Measurements from ENCODE around the gene SLC34A2.
"Not testable (repeated sequence)": the region's sequence is repeated elsewhere in the genome, so short reads cannot be mapped to it uniquely, and the experiment has no call there.

SLC34A2 gene, protein sequence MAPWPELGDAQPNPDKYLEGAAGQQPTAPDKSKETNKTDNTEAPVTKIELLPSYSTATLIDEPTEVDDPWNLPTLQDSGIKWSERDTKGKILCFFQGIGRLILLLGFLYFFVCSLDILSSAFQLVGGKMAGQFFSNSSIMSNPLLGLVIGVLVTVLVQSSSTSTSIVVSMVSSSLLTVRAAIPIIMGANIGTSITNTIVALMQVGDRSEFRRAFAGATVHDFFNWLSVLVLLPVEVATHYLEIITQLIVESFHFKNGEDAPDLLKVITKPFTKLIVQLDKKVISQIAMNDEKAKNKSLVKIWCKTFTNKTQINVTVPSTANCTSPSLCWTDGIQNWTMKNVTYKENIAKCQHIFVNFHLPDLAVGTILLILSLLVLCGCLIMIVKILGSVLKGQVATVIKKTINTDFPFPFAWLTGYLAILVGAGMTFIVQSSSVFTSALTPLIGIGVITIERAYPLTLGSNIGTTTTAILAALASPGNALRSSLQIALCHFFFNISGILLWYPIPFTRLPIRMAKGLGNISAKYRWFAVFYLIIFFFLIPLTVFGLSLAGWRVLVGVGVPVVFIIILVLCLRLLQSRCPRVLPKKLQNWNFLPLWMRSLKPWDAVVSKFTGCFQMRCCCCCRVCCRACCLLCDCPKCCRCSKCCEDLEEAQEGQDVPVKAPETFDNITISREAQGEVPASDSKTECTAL

DNA sequence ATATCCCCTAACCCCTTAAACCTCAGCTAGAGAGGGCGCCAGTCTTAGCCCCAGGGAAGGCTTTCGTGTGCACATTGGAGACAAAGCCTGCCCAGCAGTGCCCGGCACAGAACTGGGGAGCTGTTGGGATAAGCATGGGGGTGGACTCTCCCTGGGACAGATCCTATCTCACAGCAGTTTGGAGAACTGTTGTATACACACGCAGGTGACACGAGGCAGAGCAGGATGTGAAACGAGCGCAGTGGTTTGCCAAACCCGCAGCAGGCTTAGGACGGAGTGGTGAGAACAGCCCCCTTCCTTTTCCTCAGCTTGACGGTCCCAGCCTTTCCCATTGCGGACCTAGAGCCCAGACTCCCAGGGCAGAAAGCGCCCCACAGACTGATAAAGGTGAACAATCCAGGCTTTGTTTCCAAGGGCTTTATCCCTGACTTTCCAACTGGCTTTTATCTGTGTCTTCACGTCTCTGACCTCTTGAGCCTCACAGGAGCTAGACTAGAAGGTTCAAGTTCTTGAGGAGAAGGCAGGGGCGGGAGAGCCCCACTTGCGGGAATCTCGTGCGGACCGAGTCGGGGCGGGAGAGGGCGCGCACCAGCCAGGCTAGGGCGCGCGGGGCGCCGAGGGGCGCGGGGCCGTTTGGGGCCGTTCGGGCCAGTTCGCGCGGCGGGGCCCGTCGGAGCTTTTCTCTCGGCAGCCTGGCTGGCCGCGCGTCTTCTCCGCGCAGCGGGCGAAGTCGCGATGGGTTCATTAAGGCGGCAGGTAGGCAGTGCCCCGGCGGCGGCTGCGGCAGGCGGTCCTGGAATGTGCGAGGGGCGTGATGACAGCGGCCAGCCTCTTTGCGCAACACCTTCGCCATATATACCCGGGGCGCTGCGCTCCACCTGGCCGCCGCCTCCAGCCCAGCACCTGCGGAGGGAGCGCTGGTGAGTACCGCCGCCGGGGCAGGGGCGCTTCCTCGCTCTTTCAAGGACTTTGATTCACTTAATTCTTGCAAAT, at the start of gene SLC34A2:
TSS of gene SLC34A2 (plus strand) at position 881 of the 993 bp plus-strand sequence. CDS start 6,650 bp downstream, outside the sequence.
- no peak for DNase-seq (ENCODE audit: low read depth in 2 of 2)

DNA sequence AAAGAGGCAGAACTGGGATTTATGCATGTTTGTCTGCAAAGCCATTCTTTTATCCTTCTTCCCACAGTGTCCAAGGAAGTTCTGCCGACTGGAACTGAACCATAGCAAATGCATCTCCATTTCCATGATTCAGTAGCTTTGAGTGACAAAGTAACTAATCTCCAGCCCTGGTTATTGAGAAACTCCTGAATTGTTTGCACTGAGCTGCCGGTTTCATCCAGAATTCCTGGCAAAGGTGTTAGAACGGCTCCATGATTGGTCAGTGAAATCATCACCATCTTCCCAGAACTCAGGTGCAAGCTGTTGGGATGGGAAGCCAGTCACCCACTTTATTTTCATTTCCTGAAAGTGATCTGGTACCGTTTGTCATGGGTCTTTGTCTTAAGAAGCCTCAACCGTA, 47.0 kb upstream of the SLC34A2 start:
- no peak for DNase-seq (ENCODE audit: low read depth in 2 of 2)

DNA sequence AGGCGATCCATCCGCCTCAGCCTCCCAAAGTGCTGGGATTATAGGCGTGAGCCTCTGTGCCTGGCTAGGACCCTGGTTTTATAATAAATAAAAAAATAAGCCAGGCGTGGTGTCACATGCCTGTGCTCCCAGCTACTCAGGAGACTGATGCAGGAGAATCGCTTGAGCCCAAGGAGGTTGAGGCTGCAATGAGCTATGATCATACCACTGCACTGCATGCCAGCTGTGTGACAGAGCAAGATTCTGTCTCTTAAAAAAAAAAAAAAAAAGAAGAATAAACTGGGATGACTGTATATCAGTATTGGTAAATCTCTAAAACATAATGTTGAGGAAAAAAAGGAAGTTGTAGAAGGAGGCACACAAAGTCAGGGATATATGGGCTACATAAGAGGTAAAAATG, 45.7 kb upstream of the SLC34A2 start:
- no peak for DNase-seq (ENCODE audit: low read depth in 2 of 2)

DNA sequence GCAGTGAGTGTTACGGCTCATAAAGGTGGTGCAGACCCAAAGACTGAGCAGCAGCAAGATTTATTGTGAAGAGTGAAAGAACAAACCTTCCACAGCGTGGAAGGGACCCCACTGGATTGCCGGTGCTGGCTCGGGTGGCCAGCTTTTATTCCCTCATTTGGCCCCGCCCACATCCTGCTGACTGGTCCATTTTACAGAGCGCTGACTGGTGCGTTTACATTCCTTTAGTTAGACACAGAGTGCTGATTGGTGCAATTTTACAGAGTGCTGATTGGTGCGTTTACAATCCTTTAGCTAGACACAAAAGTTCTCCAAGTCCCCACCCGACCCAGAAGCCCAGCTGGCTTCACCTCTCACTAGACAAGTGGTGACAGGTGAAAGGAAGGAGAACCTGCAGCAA, 42.0 kb upstream of the SLC34A2 start:
- DNase-seq (ENCODE audit: low read depth in 2 of 2) = not testable (repeated sequence)

DNA sequence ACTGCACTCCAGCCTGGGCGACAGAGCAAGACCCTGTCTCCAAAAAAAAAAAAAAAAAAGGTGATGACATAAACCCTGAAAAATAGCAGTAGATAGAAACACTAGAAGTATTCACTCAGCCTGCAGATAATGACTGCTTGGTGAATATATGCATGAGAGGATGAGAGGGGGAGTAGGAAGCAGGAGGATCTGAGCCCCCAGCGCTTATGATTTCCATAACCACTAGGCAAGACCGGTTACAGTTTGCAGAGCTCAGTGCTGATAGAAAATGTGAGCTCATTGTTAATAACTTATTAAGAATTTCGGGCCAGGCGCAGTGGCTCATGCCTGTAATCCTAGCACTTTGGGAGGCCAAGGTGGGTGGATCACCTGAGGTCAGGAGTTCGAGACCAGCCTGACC, 40.8 kb upstream of the SLC34A2 start:
- DNase-seq (ENCODE audit: low read depth in 2 of 2) = no peak

DNA sequence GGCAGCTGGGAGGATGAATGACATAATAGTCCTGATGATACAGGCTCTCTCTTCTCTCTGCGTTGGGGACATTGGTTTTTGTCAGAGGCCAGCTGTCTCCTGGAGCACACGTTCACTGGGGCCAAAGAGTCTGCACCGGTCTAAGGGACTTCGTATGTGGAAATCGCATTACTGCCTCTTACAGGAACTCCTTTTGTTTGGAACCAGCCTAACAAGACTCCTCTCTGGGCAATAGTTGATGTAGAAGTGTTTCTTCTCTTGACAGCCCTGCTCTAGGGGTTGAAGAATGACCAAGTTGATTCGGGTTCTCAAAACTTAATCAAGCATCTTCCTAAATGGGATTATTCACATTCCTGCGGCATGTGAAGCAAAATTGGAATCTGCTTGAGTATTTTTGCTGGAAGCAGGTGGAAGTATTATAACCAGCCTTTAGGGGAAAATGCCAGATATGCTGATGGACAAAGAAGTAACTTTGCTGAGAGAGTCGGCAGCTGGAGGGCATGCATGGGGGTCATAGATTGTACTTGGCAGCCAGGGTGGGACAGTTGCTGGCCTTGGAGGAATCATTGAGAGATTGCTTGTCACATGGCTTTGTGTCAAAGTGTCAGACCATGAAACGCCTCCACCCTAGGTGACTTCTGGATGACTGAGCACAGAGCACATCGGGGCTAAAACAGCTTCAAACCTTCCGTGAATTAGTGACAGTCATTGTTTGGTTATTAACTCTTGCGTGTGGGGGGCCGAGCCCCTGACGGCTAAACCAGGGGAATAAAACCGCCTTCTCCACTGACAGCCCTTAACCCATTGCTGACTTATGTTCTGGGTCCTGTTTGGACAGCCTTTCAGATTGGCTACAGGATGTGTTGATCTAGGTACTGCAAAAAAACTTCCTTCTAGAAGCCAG, 34.4 kb upstream of the SLC34A2 start:
- DNase-seq (ENCODE audit: low read depth in 2 of 2) = no peak

DNA sequence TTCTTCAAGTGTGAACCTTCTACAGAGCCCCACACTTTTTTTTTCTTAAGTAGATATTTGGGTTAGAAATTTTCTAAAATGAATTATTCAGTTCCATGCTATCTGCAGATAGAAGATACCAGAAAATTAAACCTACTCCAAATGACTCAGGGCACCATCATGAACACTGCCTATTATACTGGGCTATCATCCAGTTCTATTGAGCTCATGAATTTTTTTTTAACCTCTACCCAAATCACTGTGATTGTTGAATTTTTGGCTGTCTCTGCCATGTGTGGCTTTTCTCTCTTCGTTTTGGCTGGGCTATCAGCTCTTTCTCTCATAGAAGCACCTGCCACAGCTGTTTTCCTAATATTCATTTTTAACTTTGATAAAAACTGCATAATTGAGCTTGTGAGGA, 31.0 kb upstream of the SLC34A2 start:
- DNase-seq (ENCODE audit: low read depth in 2 of 2) = no peak

DNA sequence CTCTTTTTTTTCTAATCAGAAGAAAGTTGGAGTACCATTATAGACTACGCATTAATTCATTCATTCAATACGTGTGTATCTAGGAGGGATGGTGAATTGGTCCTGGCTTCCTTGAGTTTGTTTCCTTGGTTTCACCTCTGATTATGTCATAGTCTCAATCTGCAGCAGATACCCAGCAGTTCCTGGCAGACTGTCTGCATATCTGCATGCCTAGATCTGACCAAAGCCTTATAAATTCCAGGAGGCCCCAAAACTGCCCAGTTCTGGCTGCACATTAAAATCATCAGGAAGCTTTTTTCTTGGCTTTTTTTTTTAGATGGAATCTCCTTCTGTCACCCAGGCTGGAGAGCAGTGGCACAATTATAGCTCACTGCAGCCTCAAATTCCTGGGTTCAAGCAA, 27.2 kb upstream of the SLC34A2 start:
- DNase-seq (ENCODE audit: low read depth in 2 of 2) = no peak

DNA sequence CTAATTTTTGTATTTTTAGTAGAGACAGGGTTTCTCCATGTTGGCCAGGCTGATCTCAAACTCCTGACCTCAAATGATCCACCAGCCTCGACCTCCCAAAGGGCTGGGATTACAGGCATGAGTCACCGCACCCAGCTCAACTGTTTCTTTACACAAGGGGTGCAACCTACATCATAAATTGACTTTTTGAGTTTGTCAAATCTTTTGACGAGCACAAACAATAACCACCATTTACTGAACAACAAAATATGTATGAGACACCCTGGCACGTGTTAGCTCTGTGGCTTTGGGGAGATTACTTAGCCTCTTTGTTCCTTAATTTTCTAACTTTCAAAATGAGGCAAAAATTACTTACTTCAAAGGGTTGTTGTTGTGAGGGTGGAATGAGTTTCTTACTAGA, 23.5 kb upstream of the SLC34A2 start:
- DNase-seq (ENCODE audit: low read depth in 2 of 2) = no peak

DNA sequence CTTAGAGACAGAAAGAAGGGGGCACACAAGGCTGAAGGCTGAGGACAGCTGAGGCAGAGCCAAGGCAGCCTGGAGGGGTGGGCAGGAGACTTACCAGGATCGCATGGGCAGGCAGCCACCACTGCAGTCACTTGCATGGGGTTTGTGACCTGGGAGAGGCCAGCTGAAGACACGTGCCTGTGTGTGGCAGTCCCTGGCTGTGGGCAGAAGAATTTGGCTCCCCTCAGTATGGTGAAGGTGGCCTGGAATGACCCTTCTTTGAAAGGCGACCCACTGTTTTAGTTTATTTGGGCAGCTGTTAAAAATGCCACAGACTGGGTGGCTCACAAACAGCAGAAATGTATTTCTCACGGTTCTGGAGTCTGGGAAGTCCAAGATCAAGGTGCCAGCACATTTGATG, 22.1 kb upstream of the SLC34A2 start:
- DNase-seq (ENCODE audit: low read depth in 2 of 2) = no peak

DNA sequence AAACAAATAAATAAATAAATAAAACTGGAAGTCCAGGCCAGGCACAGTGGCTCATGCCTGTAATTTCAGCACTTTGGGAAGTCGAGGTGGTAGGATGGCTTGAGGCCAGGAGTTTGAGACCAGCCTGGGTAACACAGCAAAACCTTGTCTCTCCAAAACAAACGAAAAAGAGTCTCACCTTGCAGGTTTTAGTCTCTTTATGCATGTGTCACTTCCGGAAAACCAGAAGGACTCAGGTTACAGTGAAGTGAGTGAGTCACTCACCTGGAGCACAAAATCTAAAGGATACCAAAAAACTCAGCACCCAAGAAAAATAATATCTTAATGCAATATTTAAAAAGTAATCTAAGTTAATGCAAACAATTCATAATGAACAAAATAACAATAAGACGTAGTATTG, 20.1 kb upstream of the SLC34A2 start:
- DNase-seq (ENCODE audit: low read depth in 2 of 2) = no peak

DNA sequence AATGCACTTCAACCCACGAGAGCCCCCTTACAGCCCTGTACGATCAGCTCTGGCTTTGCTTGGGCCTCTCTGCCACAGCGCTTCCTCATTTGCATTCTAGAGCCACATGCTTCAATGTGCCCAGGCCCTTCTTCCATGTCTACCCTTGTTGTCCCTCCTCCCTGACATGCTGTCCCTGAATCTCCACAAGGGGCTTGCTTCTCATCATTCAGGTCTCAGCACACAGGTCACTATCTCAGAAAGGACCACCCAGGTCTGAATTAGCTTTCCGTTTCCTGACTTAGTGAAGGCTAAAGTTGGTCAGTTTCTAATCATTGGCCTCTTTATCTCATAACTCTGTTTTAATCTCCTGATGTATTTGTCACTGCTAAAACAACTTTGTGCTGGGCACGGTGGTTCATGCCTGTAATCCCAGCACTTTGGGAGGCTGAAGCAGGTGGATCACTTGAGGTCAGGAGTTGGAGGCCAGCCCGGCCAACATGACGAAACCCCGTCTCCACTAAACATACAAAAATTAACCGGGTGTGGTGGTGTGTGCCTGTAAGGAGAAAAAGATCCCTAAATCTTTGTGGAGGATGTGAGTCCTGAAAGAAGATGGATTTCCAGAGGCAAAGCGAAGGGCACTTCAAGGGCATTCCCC, 17.9 kb upstream of the SLC34A2 start:
- DNase-seq (ENCODE audit: low read depth in 2 of 2) = no peak

DNA sequence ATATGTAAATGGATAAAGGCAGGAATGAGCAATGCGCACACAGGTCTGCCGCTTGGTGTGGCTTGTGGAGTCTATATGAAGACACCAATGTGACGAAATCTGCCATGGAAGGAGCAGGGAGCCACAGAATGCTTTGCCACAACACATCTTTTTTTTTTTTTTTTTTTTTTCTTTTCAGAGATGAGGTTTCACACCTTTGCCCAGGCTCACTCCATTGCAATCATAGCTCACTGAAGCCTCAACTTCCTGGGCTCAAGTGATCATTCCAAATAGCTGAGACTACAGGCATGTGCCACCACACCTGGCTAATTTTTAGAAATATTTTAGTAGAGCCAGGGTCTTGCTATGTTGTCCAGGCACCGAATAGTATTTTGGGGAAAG, 17.4 kb upstream of the SLC34A2 start:
- DNase-seq (ENCODE audit: low read depth in 2 of 2) = no peak

DNA sequence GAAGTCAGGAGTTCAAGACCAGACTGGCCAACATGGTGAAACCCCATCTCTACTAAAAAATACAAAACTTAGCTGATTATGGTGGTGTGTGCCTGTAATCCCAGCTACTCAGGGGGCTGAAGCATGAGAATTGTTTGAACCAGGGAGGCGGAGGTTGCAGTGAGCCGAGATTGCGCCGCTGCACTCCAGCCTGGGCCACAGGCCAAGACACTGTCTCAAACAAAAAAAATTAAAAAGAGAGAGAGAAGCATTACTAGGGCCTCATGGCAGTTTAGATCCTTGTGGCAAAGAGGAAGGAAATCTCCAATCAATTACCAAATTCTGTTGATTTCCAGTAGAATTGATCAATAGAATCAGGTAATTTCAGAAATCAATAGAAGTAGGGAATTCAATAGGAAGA, 16.8 kb upstream of the SLC34A2 start:
- DNase-seq (ENCODE audit: low read depth in 2 of 2) = no peak

DNA sequence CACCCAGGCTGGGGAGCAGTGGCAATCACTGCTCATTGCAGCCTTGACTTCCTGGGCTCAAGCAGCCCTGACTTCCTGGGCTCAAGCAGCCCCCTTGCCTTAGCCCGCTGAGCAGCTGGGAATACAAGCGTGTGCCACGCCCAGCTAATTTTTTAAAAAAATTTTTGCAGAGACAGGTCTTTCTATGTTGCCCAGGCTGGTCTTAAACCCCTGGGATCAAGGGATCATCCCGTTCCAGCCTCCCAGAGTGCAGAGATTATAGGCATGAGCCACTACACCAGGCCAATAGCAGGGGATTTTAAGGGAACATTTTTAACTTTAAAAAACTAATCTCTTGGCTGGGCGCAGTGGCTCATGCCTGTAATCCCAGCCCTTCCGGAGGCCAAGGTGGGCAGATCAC, 5.3 kb upstream of the SLC34A2 start:
- no peak for DNase-seq (ENCODE audit: low read depth in 2 of 2)

DNA sequence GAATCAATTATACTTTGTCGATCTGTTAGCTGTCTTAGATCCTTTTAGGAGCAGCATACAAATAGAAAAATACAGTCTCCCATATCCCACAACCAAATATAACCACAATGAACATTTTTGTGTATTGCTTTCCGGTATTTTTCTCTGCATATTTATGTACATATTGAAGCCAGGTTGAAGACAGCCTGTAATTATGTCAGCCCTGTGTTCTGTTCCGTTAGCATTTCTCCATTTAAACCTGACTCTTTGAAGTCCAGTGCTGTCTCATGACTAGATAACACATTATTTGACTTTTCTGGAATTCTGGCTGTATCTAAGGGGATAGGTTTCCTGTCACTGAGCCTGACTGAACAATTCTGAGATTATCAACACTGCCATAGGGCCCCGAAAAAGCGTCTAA, 4.0 kb upstream of the SLC34A2 start:
- DNase-seq (ENCODE audit: low read depth in 2 of 2) = no peak

DNA sequence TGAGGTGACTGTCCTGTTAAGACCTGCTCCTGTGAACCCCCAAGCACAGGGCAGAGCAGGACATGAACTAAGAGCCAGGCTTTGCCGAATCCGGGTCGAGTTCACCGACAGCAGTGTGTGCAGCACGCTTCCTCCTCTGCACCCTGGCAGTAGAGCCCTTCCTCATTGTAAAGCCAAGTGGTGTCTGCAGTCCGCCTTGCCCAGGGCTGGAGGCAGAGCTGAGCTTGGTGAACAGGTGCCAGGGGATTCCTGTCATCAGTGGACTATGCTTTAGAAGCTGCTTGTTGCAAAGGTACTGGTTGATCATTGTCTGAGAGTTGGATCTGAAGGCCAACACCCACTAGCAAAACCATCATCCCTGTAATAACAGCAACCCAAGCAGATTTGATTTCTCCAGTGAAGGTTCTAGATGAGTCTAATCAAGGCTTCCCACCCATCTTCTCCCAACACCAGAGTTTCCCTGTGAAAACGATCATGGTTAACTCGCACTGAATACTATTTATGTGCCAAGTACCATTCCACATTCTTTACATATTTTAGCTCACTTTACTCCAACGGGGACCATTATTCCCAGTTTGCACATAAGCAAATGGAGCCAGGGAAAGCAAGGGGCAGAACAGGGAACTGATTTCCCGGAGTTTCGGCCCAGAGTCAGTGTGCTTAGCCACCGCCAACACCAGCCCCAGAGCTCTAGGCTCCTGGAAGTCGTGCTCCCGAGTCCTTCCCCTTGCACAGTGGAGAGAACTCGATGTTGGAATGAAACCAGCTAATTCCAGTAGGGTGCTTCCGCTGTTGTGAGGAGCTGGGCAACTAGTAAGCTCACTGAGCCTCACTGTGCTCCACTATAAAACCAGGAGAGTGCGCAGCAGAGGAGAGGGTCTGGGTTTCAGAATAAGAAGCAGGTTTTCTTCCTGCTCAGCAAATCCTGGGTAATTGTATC, 1.4 kb upstream of the SLC34A2 start:
- DNase-seq (ENCODE audit: low read depth in 2 of 2) = no peak

DNA sequence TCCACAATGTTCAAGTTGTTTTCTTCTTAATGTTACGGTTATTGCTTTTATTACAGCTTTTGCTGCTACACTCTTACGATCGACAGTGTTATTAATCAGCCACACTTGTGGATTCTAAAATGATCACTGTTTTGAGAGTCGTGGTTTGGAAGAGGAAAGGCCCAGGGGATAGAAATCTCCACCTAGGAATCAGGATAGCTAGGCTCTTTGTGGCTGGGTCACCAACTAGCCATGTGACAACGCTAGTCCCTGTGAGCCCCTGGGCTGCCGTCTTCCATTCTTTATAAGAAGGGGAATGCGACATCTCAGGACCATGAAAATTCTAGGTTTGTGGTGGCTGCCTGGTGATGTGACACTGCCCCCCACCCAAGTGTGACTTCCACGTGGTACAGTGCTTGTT, 380 bp downstream of the SLC34A2 start:
- DNase-seq (ENCODE audit: low read depth in 2 of 2) = no peak

DNA sequence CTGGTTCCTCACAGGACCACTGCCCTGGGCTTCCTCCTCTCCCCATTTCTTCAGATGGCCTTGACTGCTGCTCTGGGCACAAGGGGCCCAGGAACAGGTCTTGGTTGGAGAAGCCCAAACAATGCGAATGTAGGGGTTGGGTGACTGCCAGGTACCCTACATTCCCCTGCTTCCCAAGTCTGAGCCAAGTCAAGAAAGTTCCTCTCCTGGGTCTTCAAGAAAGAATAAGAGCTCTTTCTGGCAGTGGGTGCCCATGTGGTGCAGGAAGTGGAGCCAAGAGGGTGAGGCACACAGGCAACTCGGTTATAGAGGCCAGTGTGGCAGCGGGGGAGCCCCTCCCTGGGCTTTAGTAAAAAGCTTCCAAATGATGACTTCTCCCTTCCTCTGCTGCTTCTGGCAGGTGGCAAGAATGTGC, 2.7 kb downstream of the SLC34A2 start:
- no peak for DNase-seq (ENCODE audit: low read depth in 2 of 2)

DNA sequence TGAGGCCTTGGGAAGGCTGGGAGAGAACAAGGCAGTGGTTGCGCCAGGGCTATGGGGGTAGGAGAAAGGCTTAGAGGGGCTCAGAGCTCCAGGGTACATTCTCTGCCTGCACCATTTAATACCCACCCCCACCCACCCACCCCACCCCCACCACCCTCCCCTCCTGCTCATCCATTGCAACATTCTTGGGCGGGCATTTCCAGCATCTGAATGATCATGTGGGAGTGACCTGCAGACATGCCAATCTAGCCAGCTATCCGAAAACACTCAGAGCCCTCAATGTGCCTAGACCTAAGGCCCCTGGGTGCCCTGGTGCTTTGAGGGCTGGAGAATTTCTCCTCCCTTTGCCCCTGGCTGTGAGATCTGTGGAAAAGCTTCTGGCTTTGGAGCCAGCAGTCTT, 3.1 kb downstream of the SLC34A2 start:
- no peak for DNase-seq (ENCODE audit: low read depth in 2 of 2)
